SW 1271 (cell line): ENCODE measurements around the gene CACNA1C.
A peak's percentile ranks its signal among the peaks of the same experiment; 100 is the strongest.
"Not testable (repeated sequence)": the region's sequence is repeated elsewhere in the genome, so short reads cannot be mapped to it uniquely, and the experiment has no call there.

Experiments
- DNase-seq, 2 experiments: peaks; one replicate each; lab custom pipeline; 2025; lab: John Stamatoyannopoulos, UW

Gene CACNA1C

DNA sequence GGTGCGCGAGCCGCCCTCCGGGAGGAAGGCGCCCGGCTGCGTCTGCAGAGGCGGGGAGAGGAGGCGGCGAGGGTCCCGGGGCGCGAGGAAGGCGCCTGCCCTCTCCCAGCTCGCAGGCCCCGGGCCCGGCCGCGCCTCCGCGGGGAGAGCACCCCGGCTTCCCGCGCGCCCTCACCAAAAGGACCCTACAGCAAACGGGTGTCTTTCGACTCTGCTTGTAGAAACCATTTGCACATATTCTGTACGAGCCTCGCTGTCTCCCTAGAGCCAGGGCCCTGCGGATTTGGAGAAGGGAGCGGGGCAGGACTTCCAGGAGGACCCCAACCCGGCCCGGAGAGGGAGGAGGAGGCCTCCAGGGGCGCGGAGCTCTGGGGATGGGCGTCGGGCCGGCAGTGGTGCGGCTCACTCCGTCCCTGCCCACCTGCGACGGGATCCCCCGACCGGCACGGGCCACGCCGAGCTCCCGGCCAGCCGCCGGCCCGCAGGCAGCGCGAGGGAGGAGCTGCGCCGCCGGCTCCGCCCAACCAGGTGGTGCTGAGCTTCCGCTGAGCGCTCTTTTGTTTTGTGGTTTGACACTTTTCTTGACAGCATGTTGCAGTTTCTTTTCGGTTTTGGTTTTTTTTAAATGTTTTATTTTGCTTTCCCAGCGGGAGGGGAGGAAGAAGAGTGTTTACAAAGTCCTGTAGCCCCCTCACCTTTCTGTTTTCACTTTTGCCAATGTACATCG, 638.7 kb downstream of the CACNA1C start:
- no peak for DNase-seq

DNA sequence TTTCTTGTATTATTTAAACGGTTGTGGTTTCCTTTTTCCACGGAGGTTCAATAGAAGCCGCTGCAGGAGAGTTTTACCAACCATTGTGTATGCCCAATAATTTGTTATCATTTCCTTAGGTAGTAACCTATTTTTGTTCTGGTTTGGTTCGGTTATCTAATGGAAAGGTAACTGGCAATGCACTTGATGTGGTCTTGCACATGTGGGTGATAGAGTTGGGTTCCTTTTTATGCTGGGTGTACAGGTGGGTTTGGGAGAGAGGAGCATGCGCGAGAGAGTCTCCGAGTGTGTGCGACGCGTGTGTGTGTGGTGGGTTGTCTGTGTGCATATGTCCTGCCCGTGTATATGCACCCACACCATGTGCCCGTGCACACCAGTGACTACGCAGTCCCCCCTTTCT, 639.3 kb downstream of the CACNA1C start:
- DNase-seq = no peak

DNA sequence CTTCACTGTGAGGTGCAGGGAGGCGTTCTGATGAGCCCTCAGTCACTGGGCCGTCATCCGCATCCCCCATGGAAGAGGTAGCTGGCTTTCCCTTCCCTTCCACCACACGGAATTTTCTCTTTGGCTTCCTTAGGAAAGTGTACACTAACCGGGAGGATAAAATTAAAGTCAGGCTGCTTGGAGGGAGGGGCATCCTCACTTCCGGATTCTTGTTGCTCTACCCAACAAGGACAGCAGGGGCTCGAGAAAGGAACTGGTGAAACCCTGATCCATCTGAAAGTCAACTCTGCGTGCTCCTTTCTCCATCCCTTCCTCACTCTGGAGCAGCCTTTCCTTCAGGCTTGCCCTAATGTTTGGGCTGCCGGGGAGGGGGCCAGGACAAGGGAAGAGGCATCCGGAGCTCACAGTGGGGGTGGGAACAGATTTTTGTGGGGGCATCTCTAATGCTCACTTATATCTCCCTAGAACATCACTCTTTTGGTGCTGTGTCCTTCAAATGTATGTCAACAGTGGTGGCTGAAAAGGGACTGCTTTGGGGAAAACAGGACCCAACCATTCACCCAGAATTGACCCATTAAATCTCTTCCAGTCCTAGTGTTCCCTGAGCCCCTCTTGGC, 640.6 kb downstream of the CACNA1C start:
- DNase-seq = no peak

DNA sequence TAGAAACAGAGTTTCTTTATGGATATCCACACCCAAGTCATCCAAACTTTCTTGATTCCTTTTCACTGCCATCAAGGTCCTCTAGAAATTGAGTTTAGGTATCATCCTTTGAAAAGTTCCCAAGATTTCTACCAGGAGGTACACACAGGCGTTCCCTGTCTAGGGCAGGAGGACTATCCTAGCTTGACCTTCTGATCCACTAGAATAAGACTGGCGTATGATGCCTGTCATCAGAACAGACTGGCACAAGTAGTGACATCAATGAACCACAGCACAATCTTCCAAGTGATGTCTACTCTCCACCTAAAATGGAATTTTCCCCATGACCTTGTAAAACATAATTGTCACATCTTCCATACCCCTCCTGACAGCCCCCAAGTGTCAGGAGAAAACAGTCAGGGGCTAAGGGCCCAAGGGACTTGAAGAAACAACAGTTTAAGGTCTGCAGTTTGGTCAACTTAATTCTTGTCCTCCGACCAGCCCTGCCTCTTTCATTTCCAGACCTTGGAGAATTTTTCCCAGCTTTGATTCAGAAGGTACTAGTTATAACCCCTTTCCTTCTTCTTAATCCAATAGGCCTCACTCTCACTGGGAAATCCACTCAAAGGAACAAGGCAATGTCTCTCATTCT, 641.3 kb downstream of the CACNA1C start:
- DNase-seq = no peak

DNA sequence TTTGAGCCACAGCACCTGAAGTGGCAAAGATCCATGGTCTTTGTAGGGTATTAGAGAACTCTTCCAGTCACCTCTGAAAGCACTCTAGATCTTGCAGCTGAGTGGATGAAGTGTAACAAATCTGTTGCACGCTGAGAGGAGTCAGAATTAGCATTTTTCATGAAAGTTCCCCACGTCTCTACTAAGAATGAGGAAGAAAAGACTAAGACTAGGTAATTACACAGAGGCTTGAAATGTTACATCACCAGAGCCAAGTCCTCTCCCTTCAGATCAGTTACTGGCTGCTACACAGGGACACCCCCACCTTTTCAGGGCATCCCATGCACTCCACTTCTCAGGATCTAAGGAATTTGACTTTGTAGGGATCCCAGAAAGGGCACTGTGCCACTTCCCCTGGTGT, 643.3 kb downstream of the CACNA1C start:
- DNase-seq = no peak

DNA sequence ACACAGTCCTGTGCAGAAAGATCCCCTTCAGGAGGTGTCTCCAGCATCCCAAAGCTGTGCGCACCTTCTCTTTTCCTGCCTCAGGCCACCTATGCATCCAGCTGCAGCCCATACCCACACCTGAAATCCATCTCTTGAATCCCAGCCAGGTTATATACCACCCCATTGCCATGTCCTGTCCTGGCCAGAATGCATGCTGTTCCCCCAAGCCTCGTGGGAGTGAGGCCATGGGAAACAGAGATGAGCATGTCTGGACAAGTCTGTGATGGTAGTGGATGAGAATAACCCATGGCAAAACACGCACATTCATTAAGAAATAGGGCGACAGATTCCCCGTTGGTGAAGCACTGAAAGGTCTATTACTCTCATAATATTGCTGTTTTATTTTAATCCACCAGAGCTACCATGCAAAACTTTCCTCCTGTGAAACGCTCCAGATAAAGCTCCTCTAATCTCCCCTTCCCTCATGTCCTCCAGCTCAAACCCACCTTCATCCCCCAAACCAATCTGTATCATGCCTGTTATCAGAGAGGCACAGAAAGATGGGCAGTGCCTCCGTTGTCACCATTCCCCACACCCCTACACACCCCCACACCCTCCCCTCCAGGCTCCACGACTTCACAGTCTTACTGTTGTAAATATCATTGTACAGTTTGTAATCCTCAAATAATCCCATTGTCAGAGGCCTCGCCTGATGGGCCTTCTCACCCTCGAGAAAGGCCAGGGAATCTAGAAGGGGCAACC, 644.4 kb downstream of the CACNA1C start:
- no peak for DNase-seq

DNA sequence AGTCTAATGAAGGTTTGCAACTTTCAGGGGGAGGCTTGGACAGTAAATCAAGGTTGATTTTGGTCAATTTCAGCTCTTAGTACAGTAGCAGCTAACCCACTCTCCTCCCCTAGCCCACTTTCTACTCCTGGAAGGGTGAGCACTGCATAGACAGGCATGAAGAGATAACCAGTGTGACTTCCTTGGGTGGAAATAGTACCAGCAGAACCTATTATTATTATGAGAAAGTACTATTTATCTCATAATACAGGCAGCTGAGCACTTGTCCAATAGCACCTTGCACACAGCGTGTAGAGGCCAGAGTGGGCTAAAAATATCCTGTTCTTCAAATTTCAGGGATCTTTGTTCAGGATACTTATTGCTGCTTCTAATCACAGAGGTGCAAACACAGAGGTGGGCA, 645.8 kb downstream of the CACNA1C start:
- DNase-seq = no peak

DNA sequence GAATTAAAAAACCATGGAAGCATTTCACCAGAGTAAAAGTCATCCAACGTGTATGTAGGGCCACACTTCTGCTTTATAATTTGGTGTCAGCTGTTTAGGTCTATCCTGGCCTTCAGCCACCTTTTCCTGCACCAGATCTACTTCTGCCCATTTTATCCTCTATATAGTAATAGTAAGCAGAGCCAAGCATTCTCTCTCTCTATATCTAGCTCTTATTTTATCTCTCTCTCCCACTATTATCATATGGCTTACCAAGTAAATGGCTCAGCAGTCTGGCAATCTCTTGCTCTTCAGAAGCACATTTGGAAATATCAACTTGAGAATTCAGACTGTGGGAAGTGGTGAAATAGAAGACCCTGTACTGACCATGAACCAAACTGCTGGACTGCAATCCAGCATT, 657.9 kb downstream of the CACNA1C start:
- DNase-seq = no peak

DNA sequence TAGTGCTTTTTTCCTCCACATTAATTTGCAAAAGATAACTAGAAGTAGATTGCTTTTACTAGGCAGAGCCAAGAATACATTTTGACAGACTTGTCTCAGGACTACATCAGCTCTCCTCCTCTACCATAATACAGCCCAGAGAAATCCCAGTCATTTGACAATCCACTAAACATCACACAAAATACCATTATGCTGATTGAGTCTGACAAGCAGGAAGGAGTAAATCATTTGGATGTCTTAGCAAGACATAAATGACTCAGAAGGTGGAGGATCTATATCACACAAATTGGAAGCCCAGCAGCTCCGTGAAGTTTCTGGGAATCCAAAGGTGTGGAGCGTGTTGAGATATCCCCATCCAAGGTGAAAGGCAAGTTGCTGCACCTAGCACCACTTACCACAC, 666.6 kb downstream of the CACNA1C start:
- no peak for DNase-seq

DNA sequence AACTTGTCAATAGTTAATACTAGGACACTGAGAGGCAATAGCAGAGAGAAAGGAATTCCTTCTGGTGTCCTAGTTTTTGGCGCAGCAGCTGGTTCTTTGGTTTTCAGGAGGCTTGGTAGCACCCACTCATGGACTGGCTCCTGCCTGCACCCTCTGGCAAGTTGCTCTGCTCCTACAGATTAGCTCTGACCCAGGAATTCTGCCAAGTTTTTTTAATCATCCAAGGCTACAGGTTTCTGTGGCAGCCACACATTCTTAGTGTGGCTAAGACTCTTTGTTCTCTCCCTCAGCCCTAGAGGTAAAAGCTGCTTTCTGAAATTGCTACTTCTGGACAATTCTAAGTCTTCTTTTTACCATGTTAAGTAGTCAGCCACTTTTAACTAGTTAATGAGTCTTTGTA, 670.0 kb downstream of the CACNA1C start:
- DNase-seq = no peak

DNA sequence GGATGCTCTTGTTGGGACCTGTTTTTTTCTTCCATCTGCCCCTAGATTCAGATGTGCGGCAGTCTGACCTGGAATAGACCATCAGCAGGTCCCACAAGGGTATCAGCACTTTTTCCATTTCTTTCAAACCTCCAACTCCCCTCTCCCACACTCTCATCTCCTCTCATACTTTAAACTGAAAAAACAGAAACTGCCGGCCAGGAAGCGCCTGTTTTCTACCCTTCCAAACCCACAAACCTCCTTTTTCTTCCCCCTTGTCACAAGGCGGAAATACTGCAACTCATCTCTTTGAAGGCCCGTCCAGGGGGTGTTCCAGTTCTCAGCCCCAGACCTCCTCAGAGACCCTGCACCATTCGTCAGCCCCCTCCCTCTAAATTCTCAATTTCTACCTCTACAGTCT, 679.5 kb downstream of the CACNA1C start:
- DNase-seq = no peak

DNA sequence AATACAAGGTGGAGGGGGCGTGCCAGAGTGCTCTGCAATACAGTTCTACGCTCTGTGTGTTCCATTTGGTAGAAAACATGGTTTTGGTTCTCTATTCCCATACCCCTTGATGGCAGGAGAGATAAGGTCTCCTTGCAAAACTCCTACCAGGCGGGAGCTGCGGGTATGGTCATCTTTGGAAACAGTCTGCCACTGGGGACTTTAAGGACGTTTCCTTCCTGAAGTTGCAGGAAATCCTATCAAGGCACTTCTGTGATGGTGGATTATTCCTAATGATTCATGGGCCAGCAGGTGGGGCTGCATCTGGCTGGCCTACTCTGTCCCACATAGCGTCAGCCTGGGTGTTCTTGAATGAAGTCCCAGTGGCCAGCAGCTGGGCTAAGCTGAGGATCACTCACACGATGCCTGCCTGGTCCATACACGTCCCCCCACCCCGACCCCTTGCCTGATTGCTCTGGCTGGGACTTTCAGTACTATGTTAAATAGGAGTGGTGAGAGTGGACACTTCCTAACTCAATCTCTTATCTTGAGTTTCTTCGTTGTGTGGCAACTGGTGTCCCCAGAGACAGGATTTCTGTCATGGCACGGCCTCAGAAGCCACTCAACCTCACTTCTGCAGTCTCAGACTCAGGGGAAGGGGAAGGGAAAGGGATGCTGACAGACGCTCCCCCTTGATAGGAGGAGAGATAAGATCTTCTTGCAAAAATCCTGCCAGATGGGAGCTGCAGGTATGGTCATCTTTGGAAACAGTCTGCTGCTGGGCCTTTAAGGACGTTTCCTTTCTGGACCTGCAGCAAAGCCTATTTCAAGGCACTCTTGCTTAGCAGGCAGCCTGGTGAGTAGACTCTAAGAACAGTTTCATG, 680.9 kb downstream of the CACNA1C start:
- no peak for DNase-seq

DNA sequence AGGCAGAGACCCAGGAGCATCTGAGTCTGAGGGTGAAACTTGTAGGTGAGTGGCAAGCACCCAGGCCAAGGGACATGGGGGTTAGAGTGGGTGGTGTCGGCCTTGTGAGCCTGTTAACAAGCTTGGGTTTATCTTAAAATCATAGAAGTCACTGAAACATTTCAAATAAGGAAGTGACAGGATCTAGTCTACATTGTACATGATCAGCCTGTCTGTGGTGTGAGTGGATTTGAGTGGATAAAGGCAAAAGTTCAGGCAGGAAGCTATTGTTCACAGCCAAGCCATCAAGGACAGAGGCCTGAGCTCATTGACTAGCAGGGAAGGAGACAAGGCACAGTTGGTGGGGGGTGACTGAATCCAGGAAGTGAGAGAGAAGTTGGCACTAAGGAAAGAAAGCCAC, 682.6 kb downstream of the CACNA1C start:
- no peak for DNase-seq

DNA sequence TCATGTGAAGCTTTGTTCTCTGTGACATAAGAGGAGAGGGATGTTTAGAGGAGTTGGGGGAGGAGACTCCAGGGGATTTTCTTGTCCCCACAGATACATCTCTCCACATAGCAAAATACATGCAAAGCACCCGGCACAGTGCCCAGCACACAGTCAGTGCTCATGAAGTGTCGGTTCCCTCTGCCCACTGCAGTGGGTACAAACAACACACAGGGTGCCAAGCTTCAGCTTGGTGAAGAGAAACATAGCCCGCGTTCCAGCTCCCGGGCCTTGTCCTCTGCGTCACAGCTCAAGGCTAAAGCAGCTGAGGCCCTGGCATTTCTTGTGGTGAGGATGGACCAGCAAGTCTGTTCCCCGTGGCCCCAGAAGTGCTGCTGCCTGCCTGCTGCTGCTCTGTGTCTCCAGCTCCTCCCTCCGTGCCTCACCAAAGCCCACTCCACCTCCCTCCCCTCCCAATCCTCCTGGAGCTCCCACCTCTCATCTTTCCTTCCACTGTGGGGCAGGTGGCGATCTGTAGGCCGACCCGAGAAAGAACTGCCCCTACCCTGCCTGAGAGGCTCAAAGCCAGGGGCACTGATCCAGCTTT, 685.0 kb downstream of the CACNA1C start:
- DNase-seq = no peak

DNA sequence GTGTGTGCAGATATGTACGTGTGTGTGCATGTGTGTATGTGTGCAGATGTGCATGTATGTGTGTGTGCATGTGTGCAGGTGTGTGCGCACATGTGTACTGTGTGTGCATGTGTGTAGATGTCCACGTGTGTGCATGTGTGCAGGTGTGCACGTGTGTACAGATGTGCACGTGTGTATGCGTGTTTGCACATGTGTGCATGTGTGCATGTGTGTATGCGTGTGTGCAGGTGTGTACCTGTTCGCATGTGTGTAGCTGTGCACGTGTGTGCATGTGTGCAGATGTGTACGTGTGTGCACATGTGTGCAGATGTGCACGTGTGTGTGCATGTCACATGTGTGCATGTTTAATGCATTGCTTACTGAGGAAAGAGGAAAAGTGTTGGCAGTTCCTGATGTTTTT, 686.3 kb downstream of the CACNA1C start:
- DNase-seq = no peak

DNA sequence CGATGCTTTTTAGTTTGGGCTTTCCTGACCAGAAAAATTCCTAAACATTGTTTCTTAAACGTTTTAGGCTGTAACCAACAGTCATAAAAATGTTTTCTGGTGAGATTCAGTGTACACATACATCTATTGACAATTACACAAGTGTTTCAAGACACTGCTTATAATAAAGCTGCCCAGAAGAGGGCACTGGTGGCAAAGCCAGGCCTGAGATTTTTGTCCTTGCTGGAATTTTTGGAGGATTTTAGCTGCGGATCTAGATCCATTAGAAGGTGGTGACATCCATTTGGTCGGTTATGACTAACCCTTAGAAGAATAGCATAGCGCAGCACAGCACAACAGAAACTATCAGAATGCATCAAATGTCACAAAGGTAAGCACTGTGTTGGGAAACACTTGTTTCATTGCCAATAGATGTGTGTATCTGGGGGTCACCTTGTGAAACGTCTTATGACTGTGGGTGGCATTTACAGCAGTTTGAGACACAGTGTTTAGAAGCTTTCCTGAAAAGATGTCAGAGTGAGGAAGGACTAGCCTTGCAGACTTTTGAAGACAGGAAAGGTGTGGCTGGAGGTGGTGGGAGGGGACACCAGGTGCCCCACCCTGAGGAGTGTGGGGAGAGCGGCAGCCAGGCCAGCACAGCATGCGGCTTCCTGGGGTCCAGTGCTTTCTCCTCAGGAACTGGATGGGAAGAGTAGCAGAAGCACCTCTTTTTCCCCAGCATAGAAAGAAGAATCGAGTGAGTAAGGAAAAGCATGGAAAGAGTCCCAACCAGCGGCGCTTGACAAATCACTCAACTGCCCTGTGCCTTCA, 687.2 kb downstream of the CACNA1C start:
- DNase-seq = peak in 1 of 2 experiments; percentile 28

DNA sequence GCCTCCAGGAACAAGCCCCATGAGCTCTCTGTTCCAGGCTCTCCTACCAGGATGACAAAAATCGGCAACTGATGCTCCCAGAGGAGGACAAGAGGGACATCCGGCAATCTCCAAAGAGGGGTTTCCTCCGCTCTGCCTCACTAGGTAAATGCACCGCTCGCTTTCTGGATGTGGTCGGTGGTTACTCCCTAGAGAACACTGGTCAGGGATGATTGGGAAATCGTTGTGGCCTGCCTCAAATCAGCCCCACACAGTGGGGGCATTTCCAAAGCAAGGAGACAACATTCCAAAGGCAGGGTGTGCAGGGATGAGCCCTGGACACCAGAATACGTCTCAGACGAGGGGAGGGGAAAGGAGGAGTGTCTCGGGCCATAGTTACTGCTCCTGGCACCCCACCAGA, 689.2 kb downstream of the CACNA1C start:
- DNase-seq = not testable (repeated sequence)

DNA sequence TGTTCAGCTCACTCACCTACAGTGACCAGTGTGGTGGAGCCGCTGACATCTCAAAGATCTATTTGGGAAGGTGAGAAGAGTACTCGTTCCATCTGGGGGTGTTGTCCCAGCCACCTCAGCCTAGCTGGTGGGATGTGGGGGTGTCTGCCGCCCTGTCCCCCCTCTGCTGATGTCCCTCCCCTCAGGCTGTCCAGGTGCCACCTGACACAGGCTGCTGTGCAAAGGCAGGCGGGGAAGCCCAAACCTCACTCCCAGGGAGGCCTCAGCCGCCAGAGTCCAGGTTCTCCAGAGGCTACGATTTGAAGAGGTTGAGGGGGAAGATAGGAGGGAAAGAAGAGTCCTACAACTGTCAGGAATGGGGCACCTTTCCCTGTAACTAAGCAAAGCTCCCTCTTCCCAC, 690.7 kb downstream of the CACNA1C start:
- no peak for DNase-seq

DNA sequence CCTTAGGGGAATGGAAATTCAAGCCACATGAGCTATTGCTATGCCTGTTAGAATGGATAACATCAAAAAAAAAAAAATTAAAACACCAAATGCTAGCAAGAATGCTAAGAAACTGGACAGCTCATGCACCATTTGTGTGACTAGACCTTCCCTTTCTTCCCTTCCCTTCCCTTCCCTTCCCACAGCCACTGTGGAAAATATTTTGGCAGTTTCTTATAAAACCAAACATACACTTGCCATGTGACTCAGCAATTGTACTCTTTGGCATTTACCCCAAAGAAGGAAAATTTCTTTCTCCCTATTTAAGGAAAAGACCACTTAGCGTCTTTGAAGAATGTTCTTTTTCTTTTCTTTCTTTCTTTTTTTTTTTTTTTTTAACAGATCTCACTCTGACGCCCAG, 692.9 kb downstream of the CACNA1C start:
- no peak for DNase-seq
